Activated T-cell treated with anti-CD3 and anti-CD28 coated beads, Interleukin-2, amount 50 U/mL, for 4 hours (primary cell): ENCODE results near the gene ASH1L. TPM values are rescaled to one million over a fixed set of nuclear protein-coding genes. Genes with fewer than 3 reads are reported as not detected.
"Not testable (repeated sequence)": the region's sequence is repeated elsewhere in the genome, so short reads cannot be mapped to it uniquely, and the experiment has no call there.

ENCODE experiments used
- ATAC-seq, 2 donors: fragments of 200-7000 bp; cut with Tn5 transposase; one replicate each; pipeline ENCODE4 v1.10.0; 2021
- DNase-seq: peaks from one replicate; pipeline ENCODE4 v3.0.0-alpha.2; 2020
- H3K27me3 Mint-ChIP-seq: one replicate; pipeline ENCODE4 v1.8.0; 2021; ENCODE audit warnings: low read depth, mixed read lengths
- H3K36me3 Mint-ChIP-seq: one replicate; pipeline ENCODE4 v1.8.0; 2022; ENCODE audit warnings: mixed read lengths; ENCODE audit not compliant: insufficient read depth
- H3K4me1 Mint-ChIP-seq: one replicate; pipeline ENCODE4 v1.8.0; 2021; ENCODE audit warnings: low read depth, mixed read lengths
- H3K4me3 Mint-ChIP-seq: one replicate; pipeline ENCODE4 v1.8.0; 2021; ENCODE audit warnings: mild to moderate bottlenecking, moderate library complexity, mixed read lengths
- H3K9me3 Mint-ChIP-seq: one replicate; pipeline ENCODE4 v1.8.0; 2021; ENCODE audit warnings: mixed read lengths
- total RNA-seq, 3 donors: library from RNA; stranded (reverse); gene quantifications; one replicate each; pipeline ENCODE4 v1.2.1, GENCODE V29; 2021

ASH1L gene
- total RNA-seq, 3 donors from 2014 or later, result 23.9 to 27.7 (median 25.5) TPM

GRCh38 chr1:155295183-155295941 lies 267.2 kb downstream of the ASH1L start:
- ATAC-seq (peak in 1 of 2 donors; percentile 59), DNase-seq (no peak)
- Mint-ChIP-seq H3K36me3 (no peaks in the 10 kb centered on the region), H3K9me3 (no peaks in the 10 kb centered on the region), H3K4me3 (no peak overlapping the region), H3K4me1 (peaks cover 4% of the 10 kb centered on the region), H3K27me3 (peaks cover 33% of the 10 kb centered on the region)

- Mint-ChIP-seq H3K27me3 (peaks cover 34% of the 10 kb centered on the region), H3K4me3 (no peak overlapping the region), H3K4me1 (peaks cover 4% of the 10 kb centered on the region), H3K36me3 (no peaks in the 10 kb centered on the region), H3K9me3 (no peaks in the 10 kb centered on the region)
- no peak for DNase-seq
- ATAC-seq, result peak in 1 of 2 donors; percentile 17
These were observed 268.0 kb downstream of the ASH1L start for GRCh38 chr1:155294520-155295182.

- H3K27me3 Mint-ChIP-seq, result peaks cover 34% of the 10 kb centered on the region
- no peaks in the 10 kb centered on the region for H3K9me3 Mint-ChIP-seq
- H3K4me1 Mint-ChIP-seq, result peaks cover 4% of the 10 kb centered on the region
- ATAC-seq, result no peak
- no peak overlapping the region for H3K4me3 Mint-ChIP-seq
- H3K36me3 Mint-ChIP-seq, result no peaks in the 10 kb centered on the region
- DNase-seq, result no peak
These were observed 269.4 kb downstream of the ASH1L start for GRCh38 chr1:155293086-155293749.

GRCh38 chr1:155291006-155291405 lies 271.6 kb downstream of the ASH1L start:
- not testable (repeated sequence) for DNase-seq, H3K9me3 Mint-ChIP-seq, H3K4me3 Mint-ChIP-seq, ATAC-seq, H3K4me1 Mint-ChIP-seq, H3K36me3 Mint-ChIP-seq
- H3K27me3 Mint-ChIP-seq, result peaks cover 17% of the 10 kb centered on the region

GRCh38 chr1:155287987-155288543 lies 274.5 kb downstream of the ASH1L start:
- Mint-ChIP-seq H3K9me3 (no peaks in the 10 kb centered on the region), H3K4me3 (no peak overlapping the region), H3K36me3 (no peaks in the 10 kb centered on the region), H3K4me1 (no peaks in the 10 kb centered on the region), H3K27me3 (peaks cover 1% of the 10 kb centered on the region)
- DNase-seq (no peak), ATAC-seq (no peak)

GRCh38 chr1:155286544-155286943 lies 276.1 kb downstream of the ASH1L start:
- H3K27me3 Mint-ChIP-seq, result peaks cover 1% of the 10 kb centered on the region
- no peak for ATAC-seq
- no peak for DNase-seq
- no peaks in the 10 kb centered on the region for H3K4me1 Mint-ChIP-seq
- no peak overlapping the region for H3K4me3 Mint-ChIP-seq
- H3K9me3 Mint-ChIP-seq, result no peaks in the 10 kb centered on the region
- no peaks in the 10 kb centered on the region for H3K36me3 Mint-ChIP-seq

GRCh38 chr1:155285631-155286044 lies 277.0 kb downstream of the ASH1L start:
- ATAC-seq (no peak), DNase-seq (no peak)
- Mint-ChIP-seq H3K4me3 (no peak overlapping the region), H3K9me3 (no peaks in the 10 kb centered on the region), H3K36me3 (no peaks in the 10 kb centered on the region), H3K4me1 (no peaks in the 10 kb centered on the region), H3K27me3 (peaks cover 1% of the 10 kb centered on the region)

Other genes with a start within 250 kb of the ASH1L start
- 10 to 100 TPM; 28.1 to 31.9 (median 30.2) TPM for gene RUSC1, start 241.9 kb downstream of the ASH1L start, total RNA-seq
- gene MSTO1, start 47.4 kb upstream of the ASH1L start, total RNA-seq, result 100 to 1,000 TPM; 133 to 139 (median 135) TPM
- 10 to 100 TPM; 44.9 to 52.7 (median 50.1) TPM for gene YY1AP1, start 126.0 kb upstream of the ASH1L start, total RNA-seq
- gene DAP3, start 126.3 kb upstream of the ASH1L start, total RNA-seq, result 100 to 1,000 TPM; 194 to 197 (median 196) TPM